GM19467 (cell line): ENCODE results near the gene TMOD2.
"Not testable (repeated sequence)": the region's sequence is repeated elsewhere in the genome, so short reads cannot be mapped to it uniquely, and the experiment has no call there.

Source experiments
- ATAC-seq: cut with Tn5 transposase; IDR thresholded peaks from one replicate; pipeline ENCODE4 v1.9.1; 2021; ENCODE audit warnings: mild to moderate bottlenecking, moderate library complexity; ENCODE audit not compliant: unreplicated experiment

TMOD2 gene

GRCh38 chr15:51768018-51768417, 16.6 kb downstream of the TMOD2 start:
- no peak for ATAC-seq

DNA sequence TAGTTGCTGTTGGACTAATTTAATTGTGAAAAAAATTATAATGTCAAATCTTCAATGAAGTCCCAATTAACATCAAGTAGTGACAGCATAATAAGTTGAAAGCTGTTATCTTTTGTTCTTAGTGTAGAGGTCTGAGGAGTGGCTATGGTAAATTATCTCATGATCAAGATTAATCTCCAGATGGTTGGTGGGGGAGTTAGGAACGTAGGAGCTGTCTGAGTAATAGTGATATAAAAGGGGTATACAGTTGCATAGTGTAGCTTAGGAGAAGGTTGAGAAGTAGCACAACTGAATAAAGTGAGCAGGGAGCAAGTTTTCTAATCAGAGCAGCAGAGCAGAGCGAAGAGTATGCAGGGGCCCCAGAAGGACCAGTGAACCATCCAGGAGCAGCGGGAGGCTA, 19.5 kb downstream of the TMOD2 start:
- ATAC-seq: no peak

GRCh38 chr15:51771773-51772172, 20.4 kb downstream of the TMOD2 start:
- ATAC-seq: no peak

DNA sequence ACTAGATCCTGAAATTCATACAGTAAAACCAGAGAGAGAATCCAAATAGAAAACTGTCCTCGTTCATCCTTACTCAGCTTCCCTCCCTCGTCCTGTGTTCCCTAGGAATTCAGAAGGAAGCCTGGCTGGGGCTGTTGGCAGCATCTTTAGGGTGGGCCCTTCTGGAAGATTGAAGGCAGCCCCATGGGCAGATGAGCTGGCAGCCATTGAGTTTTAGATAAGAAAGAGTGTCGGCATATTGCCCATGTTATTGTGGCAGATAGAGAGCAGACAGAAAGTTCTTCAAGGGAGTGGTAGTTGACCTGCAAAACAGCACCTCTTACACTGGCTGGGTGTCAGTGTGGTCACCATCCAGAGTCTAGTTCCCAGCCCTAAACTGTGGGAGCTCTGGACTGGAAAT, 23.5 kb downstream of the TMOD2 start:
- ATAC-seq: no peak

DNA sequence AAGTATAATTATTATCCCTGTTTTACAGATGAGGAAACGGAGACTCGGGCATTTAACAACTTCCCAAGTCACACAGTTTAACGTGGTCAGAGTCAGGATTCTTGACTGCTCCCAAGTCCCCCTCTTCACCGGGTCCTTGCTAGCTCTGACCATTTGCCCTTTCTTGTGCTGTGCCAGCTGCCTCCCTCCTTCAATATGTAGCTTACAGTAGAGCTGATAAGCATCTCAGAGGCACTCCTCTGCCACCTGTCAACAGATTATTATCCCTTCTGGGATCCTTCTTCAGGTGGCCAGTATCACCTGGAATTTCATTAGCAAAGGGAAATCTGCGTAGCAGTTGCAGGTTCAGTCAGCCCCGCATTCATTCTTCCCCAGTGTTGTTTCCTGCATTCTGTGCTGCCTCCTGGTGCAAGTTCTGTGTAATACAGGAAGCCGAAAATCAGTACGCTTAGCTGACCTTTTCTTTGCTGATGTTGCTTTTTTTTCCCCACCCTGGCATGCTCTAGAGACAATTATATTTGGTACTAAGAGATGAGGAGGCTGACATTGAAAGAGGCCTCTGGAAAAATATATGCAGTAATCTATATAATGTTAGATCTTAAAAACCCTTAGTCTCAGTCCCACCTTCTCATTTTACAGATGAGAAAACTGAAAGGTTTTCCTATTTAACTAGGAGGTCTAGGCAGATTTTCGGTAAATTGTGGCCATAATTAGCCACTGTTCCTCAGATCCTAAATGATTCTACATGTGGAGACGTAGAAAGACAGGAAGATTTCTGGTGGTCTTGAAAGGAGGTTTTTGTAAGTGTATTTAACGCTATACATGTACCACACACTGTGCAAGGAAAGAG, 24.8 kb downstream of the TMOD2 start:
- ATAC-seq: no peak

GRCh38 chr15:51776952-51777569, 25.7 kb downstream of the TMOD2 start:
- ATAC-seq: peak; percentile 55

DNA sequence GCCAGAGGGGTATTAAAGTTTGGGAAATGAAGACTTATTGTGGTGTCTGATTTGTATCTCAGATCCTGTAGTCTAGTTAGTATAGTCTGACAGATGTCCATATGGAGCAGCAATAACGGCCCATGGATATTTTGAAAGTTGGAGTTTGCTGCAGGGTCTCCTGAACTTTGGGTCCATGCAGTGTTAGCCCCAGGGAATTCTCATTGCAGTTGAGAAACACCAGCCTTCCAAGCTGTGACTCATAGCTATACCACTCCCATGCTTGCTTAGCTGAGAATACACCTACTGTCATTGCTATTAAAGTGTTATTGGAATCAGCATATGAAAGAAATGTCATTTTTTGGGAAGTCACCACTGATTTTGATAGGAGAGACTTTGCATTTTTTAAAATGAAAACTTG, 29.2 kb downstream of the TMOD2 start:
- ATAC-seq: no peak

GRCh38 chr15:51781506-51781905, 30.1 kb downstream of the TMOD2 start:
- no peak for ATAC-seq

GRCh38 chr15:51782357-51782896, 31.0 kb downstream of the TMOD2 start:
- no peak for ATAC-seq

DNA sequence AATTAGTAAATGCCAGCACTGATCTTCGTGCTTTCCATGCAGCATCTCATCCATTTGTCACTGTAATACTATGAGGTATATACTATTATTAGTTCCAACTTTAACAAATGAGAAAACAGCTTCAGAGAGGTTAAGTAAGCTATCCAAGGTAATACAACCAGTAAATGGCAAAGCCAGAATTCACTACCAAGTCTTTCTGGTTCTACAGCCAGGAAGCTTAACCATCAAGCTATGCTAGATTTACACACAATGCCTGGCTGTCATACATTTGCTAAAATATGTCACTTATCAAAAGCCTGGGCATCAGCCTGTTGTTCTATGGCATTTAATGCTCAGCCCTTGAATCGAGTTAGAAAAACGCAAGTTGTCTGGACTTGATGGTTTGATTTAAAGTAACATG, 32.6 kb downstream of the TMOD2 start:
- no peak for ATAC-seq

- ATAC-seq: not testable (repeated sequence)
These were observed 35.7 kb downstream of the TMOD2 start for GRCh38 chr15:51787130-51787529.

- ATAC-seq: not testable (repeated sequence)
These were observed 41.1 kb downstream of the TMOD2 start for GRCh38 chr15:51792474-51792873.

DNA sequence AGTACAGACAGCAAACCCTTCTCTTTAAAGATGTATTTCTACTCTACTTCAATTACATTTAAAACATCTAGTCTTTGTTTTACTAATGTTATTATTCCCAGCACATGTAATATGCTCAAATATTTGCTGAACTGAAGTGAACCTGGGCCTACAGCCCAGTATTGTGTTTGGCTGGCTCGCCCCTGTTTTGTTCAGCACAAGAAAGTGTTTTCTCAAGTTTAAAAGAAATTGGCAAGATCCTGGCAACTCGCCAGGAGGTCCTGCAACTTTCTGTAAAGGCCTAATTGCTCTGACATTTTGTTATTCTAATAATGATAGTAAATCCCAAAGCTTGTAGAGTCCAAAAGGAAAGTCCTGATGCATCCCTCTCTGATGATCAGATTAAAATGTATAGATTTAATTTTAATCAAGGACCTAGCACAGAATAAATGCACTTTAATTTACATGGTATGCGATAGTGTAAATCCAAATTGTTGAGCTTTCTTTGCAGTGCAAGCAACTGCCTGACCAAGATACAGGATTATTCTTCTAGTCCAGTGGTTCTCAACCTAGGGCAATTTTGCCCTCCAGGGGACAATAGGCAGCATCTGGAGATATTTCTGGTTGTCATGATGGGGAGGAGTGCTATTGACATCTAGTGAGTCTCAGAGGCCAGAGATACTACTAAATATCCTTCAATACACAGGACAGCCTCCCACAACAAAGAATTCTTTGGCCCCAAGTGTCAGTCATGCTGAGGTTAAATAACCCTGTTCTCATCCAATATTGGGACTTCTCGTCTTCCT, 42.3 kb downstream of the TMOD2 start:
- ATAC-seq: no peak

- no peak for ATAC-seq
These were observed 45.5 kb downstream of the TMOD2 start for GRCh38 chr15:51796847-51797401.

- no peak for ATAC-seq
These were observed 46.9 kb downstream of the TMOD2 start for GRCh38 chr15:51798281-51798680.

DNA sequence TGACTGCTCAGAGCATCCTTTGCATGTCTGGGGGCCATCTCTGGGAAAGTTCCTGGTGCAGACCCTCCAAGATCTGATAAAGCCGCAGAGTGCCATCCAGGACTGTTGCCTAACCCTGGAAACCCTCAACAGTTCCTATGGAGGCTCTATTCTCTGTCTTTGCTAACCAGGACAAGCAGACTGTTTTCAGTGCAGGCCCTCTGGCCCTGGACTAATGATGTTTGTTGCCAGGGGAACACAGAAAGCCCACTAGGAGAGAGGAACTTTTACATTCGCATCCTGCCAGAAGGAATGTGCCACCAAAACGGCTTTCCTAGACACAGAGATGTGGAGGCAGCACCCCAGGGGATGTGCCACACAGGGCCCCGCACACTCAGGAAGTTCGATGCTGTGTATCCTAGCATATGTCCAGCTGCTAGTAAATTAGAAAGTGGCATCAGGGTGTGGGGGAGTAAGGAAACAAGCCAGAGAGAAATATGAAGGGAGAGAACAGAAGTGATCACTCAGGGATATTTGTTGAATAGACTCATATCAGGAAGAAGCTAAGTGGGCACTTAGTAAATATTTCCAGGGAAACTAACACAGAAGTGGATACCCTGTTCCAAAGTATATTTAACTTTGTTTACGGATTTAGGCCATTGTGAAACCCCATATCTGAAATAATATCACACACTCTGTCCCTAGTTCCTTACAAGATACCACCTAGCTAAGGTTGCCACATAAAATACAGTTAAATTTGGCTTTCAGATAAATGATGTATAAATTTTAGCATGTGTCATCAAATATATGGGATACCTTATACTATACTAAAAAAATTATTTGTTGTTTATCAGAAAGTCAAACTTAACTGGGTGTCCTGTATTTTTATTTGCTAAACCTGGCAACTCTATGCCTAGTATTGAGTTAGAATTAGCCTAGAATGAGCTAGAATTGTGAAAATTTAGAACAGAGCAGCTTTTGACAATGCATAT, 48.2 kb downstream of the TMOD2 start:
- no peak for ATAC-seq

DNA sequence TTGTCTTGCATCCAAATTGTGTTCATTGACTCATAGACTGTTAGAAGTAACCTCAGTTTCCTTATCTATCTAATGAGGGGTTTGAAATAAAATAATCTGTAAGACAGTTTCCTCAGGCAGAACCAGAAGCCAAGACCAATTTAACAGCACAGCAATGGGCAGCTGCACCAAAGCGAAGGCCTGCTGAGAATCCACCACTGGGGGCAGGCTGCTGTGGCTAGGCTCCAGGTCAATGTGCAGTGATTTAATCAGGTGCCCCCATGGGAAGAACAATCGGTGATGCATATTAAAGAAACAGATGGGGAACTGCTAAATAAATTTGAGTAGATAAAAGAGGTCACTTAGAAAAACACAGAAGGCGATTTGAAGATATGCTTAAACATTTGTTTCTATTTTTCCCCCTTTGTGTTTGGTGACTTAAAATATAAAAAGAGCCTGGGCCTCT, 50.0 kb downstream of the TMOD2 start:
- ATAC-seq: no peak

DNA sequence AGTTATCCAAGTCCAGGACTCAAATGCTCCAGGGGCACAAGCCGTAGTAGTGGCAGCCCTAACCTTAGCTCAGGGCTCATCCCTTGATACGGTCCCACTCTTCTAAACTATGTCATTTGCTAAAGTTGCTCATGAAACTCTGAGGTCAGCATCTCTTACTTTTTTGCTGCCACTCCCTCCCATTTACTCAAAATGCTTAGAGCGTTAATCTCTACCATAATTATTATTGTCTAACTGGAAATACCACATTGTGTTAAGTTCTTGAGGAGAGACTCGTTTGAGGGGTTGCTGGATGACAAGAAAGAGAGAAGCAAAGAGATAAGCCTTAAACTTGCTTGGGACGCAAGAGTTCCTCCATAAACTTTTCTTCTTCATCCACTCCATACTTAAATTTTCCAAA, 51.2 kb downstream of the TMOD2 start:
- no peak for ATAC-seq

DNA sequence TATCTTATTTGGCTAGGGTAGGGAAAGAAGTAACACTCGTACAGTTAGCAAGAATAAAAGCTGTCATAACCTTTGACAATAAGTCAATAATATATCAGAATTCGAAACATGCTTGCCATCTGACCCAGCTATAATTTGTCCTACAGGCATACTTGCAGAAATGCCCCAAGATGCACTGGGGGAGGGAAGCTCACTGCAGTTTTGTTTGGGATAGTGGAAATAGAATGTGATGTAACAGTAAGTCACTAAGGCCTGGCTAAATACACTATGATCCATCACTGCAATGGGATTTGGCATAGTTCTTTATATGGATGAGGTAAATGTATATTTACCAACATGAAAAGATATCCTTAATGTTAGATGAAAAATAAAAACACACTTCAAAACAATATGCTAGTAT, 52.6 kb downstream of the TMOD2 start:
- ATAC-seq: no peak

- ATAC-seq: no peak
These were observed 54.7 kb downstream of the TMOD2 start for GRCh38 chr15:51806123-51806522.
